Liver (tissue), 9 donors: Measurements from ENCODE around the gene DUSP7. TPM values are rescaled to one million over a fixed set of nuclear protein-coding genes. Genes with fewer than 3 reads are reported as not detected.

ENCODE experiments used
- DNase-seq: peaks from one replicate; pipeline ENCODE4 v3.0.0-alpha.2; 2017; ENCODE audit warnings: low spot score
- H3K27ac ChIP-seq, 2 donors: one replicate each; pipeline ENCODE4 v1.7.0; 2013; ENCODE audit warnings: inconsistent platforms in 2 of 2, low read length in 2 of 2, control low read depth in 1 of 2, low read depth in 1 of 2, mild to moderate bottlenecking in 1 of 2
- H3K27me3 ChIP-seq, 4 donors: one replicate each; pipeline versions ENCODE4 v1.6.1 to v1.7.0; 2013; ENCODE audit warnings: low read length in 3 of 4, inconsistent platforms in 1 of 4, mild to moderate bottlenecking in 1 of 4, moderate library complexity in 1 of 4; ENCODE audit not compliant: control insufficient read depth in 4 of 4, insufficient read depth in 4 of 4
- H3K36me3 ChIP-seq, 4 donors: one replicate each; pipeline versions ENCODE4 v1.6.1 to v1.7.0; 2013; ENCODE audit warnings: low read length in 3 of 4, mild to moderate bottlenecking in 3 of 4, low read depth in 1 of 4, moderate library complexity in 1 of 4; ENCODE audit not compliant: control insufficient read depth in 4 of 4, insufficient read depth in 3 of 4
- H3K4me1 ChIP-seq, 4 donors: one replicate each; pipeline versions ENCODE4 v1.6.1 to v1.7.0; 2013; ENCODE audit warnings: low read length in 3 of 4, mild to moderate bottlenecking in 3 of 4, moderate library complexity in 1 of 4; ENCODE audit not compliant: control insufficient read depth in 4 of 4, insufficient read depth in 4 of 4
- H3K4me3 ChIP-seq, 3 donors: one replicate each; pipeline versions ENCODE4 v1.6.1 to v1.7.0; 2013; ENCODE audit warnings: low read length in 3 of 3, control low read depth in 1 of 3, low read depth in 1 of 3, mild to moderate bottlenecking in 1 of 3
- H3K9ac ChIP-seq, 2 donors: one replicate each; pipeline ENCODE4 v1.7.0; 2013; ENCODE audit warnings: low read length in 2 of 2, mild to moderate bottlenecking in 2 of 2, moderate library complexity in 2 of 2, control low read depth in 1 of 2, low read depth in 1 of 2
- H3K9me3 ChIP-seq, 4 donors: one replicate each; pipeline versions ENCODE4 v1.6.1 to v1.7.0; 2013; ENCODE audit warnings: low read length in 3 of 4; ENCODE audit not compliant: control insufficient read depth in 4 of 4
- FOXA1 ChIP-seq: IDR thresholded peaks from 2 replicates; pipeline ENCODE4 v1.6.1; 2016; ENCODE audit warnings: antibody characterized with exemption
- FOXA2 ChIP-seq: IDR thresholded peaks from 2 replicates; pipeline ENCODE4 v1.6.1; 2016; ENCODE audit warnings: antibody characterized with exemption
- GABPA ChIP-seq, 2 donors: IDR thresholded peaks in 1 of 2; conservative IDR thresholded peaks in 1 of 2; 2 replicates each; pipeline ENCODE4 v1.6.1; 2016; ENCODE audit warnings: antibody characterized with exemption in 2 of 2, mild to moderate bottlenecking in 1 of 2, moderate library complexity in 1 of 2
- HNF4A ChIP-seq, 2 donors: conservative IDR thresholded peaks; 2 replicates each; pipeline ENCODE4 v1.6.1; 2016; ENCODE audit warnings: antibody characterized with exemption in 2 of 2, mild to moderate bottlenecking in 2 of 2
- HNF4G ChIP-seq: IDR thresholded peaks from 2 replicates; pipeline ENCODE4 v1.6.1; 2016; ENCODE audit warnings: antibody characterized with exemption
- JUND ChIP-seq, 2 donors: IDR thresholded peaks; 2 replicates each; pipeline ENCODE4 v1.6.1; 2016; ENCODE audit warnings: antibody characterized with exemption in 2 of 2
- NR2F2 ChIP-seq: IDR thresholded peaks from 2 replicates; pipeline ENCODE4 v1.6.1; 2016; ENCODE audit warnings: antibody characterized with exemption
- RAD21 ChIP-seq, 2 donors: IDR thresholded peaks; 2 replicates each; pipeline ENCODE4 v1.6.1; 2016; ENCODE audit warnings: antibody characterized with exemption in 2 of 2, mild to moderate bottlenecking in 2 of 2
- REST ChIP-seq: IDR thresholded peaks from 2 replicates; pipeline ENCODE4 v1.6.1; 2016; ENCODE audit warnings: antibody characterized with exemption, mild to moderate bottlenecking
- SP1 ChIP-seq: IDR thresholded peaks from 2 replicates; pipeline ENCODE4 v1.6.1; 2018; ENCODE audit warnings: antibody characterized with exemption, mild to moderate bottlenecking
- YY1 ChIP-seq: IDR thresholded peaks from 2 replicates; pipeline ENCODE4 v1.6.1; 2016; ENCODE audit warnings: antibody characterized with exemption, mild to moderate bottlenecking
- WGBS: extraction: QIAGEN DNeasy Blood & Tissue Kit; methylation state at CpG from one replicate; pipeline ENCODE4 v1.1.7; 2013; 5-methylcytosine and 5-hydroxymethylcytosine counted together
- polyA plus RNA-seq, 2 donors: library from polyadenylated mRNA; stranded (reverse) in 1 of 2; unstranded in 1 of 2; fragments of 200-250 nt in 1 of 2; fragments of >200 nt in 1 of 2; fragmentation: Nextera tagmentation in 1 of 2; extraction: Ambion mirVana in 1 of 2; gene quantifications; one replicate each; pipeline versions ENCODE4 v1.2.1 to v1.2.3, GENCODE V29; 2013 to 2015
- total RNA-seq, 2 donors: library from RNA; depleted of rRNA; stranded (reverse); fragments of >200 nt; gene quantifications; one replicate each; pipeline ENCODE4 v1.2.3, GENCODE V29; 2014
- TF ChIP-seq, protein P1 (sequence below): fragments of 150-350 bp; IDR thresholded peaks from 2 replicates; pipeline ENCODE4 v1.5.1; 2017; ENCODE audit warnings: improper control_type of control experiment, low read depth, low read length; ENCODE audit not compliant: missing input control
- TF ChIP-seq, protein P2 (sequence below): IDR thresholded peaks from 2 replicates; pipeline ENCODE4 v1.6.1; 2016; ENCODE audit warnings: antibody characterized with exemption
- donor health status: healthy.
- donor health status: healthy.
- donor health status: healthy.
- donor health status: healthy.
- donor health status: healthy.

Gene DUSP7
- total and polyA plus RNA-seq, 4 donors: 1.5 to 5.0 (median 3.7) TPM

- no peak for TF ChIP-seq RAD21 (IDR thresholded peaks at IDR 0.05)
- TF ChIP-seq, protein P1, sequence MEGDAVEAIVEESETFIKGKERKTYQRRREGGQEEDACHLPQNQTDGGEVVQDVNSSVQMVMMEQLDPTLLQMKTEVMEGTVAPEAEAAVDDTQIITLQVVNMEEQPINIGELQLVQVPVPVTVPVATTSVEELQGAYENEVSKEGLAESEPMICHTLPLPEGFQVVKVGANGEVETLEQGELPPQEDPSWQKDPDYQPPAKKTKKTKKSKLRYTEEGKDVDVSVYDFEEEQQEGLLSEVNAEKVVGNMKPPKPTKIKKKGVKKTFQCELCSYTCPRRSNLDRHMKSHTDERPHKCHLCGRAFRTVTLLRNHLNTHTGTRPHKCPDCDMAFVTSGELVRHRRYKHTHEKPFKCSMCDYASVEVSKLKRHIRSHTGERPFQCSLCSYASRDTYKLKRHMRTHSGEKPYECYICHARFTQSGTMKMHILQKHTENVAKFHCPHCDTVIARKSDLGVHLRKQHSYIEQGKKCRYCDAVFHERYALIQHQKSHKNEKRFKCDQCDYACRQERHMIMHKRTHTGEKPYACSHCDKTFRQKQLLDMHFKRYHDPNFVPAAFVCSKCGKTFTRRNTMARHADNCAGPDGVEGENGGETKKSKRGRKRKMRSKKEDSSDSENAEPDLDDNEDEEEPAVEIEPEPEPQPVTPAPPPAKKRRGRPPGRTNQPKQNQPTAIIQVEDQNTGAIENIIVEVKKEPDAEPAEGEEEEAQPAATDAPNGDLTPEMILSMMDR: no peak
- no peak for TF ChIP-seq GABPA (IDR thresholded peaks at IDR 0.05 in 1 of 2, conservative IDR thresholded peaks at IDR 0.05 in 1 of 2)
- TF ChIP-seq HNF4G: no peak
These were observed 21.6 kb upstream of the DUSP7 start (continued) for GRCh38 chr3:52077925-52078324.

DNA sequence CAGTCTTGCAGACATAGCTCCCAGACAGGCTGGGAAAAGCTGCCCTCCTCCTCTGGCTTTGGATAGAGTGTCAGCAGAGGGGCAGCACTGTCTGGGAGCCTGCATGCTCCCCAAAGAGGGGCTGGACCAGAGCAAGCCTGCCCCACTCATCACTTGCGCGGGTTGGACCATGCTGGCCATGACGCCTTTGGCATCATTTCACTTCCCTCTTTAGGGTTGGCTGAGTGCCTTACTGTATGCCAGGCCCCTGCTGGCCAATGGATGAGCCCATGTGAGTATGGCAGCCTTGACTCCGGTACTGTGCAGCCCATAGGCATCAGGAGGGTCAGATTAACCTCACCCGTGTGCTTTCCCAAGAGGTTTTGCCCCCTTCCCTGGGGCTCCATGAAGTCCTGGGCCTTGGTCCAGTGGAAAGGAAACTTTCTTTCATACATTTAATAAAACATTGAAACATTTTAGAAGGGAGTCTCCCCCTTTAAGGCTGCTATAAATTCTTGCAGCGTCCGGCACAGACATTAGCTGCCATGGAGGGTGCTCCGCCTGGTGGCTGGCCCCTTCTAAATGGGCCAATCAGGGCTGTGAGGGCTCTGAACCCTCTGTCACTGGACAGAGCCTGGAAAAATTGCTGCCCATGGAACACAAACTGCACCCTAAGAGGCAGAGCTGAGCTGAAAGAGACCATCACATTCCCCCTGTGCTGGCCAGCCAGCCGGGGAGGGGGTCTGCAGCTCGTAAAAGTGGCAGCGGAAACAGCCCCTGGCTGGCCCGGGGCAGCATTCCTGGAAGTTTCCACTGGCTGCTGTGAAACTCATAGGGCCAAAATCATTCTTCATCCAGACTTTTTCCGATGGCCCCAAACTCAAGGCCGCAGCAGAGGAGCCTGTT is 20.8 kb upstream of the DUSP7 start:
- no peaks in the 10 kb centered on the region for H3K9me3 ChIP-seq
- no peak overlapping the region for H3K9ac ChIP-seq
- H3K36me3 ChIP-seq: peaks cover 0 to 2% (median 0%) of the 10 kb centered on the region in 4 donors
- H3K4me1 ChIP-seq: no peaks in the 10 kb centered on the region
- H3K4me3 ChIP-seq: no peak overlapping the region
- peak; percentile 16 for TF ChIP-seq SP1
- TF ChIP-seq RAD21 (IDR thresholded peaks at IDR 0.05): no peak
- DNase-seq: no peak
- H3K27ac ChIP-seq: no peak overlapping the region
- no peaks in the 10 kb centered on the region for H3K27me3 ChIP-seq
- WGBS: 88% methylated on average over 14 of the region's 14 CpGs

GRCh38 chr3:52073490-52073889 is 17.1 kb upstream of the DUSP7 start:
- TF ChIP-seq FOXA2: no peak
- TF ChIP-seq NR2F2: no peak
- TF ChIP-seq FOXA1: no peak
- no peak for TF ChIP-seq YY1
- TF ChIP-seq, protein P2, sequence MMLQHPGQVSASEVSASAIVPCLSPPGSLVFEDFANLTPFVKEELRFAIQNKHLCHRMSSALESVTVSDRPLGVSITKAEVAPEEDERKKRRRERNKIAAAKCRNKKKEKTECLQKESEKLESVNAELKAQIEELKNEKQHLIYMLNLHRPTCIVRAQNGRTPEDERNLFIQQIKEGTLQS: no peak
- TF ChIP-seq HNF4G: no peak
- TF ChIP-seq HNF4A (conservative IDR thresholded peaks at IDR 0.05): no peak
- Histone ChIP-seq H3K4me3 (no peak overlapping the region), H3K9ac (no peak overlapping the region), H3K27ac (no peak overlapping the region), H3K27me3 (no peaks in the 10 kb centered on the region), H3K9me3 (no peaks in the 10 kb centered on the region), H3K36me3 (peaks cover 0 to 2% (median 0%) of the 10 kb centered on the region in 4 donors), H3K4me1 (no peaks in the 10 kb centered on the region)
- 94% methylated on average over 7 of the region's 7 CpGs for WGBS
- DNase-seq: no peak

GRCh38 chr3:52072471-52072870 is 16.1 kb upstream of the DUSP7 start:
- no peak for TF ChIP-seq REST
- TF ChIP-seq JUND (IDR thresholded peaks at IDR 0.05): no peak
- Histone ChIP-seq H3K9ac (no peak overlapping the region), H3K27ac (no peak overlapping the region), H3K4me1 (no peaks in the 10 kb centered on the region), H3K4me3 (no peak overlapping the region), H3K9me3 (no peaks in the 10 kb centered on the region), H3K36me3 (peaks cover 0 to 2% (median 0%) of the 10 kb centered on the region in 4 donors), H3K27me3 (no peaks in the 10 kb centered on the region)
- no peak for DNase-seq
- 92% methylated on average over 8 of the region's 8 CpGs for WGBS
